DOHH2 (cell line): ENCODE data around the gene GALR3.

ENCODE experiments used
- H3F3A ChIP-seq: fragments of 200-600 bp; sonication (generic), shearing (Covaris generic); 2 replicates; pipeline ENCODE4 v1.6.0; 2016; ENCODE audit warnings: antibody characterized with exemption, mild to moderate bottlenecking; ENCODE audit not compliant: control insufficient read depth, insufficient read depth
- H3K27ac ChIP-seq: fragments of 200-600 bp; sonication (generic); 2 replicates; pipeline ENCODE4 v1.5.1; 2014; ENCODE audit warnings: low read depth, mild to moderate bottlenecking, low read length, moderate library complexity
- H3K27me3 ChIP-seq: fragments of 200-600 bp; sonication (generic); 2 replicates; pipeline ENCODE4 v1.6.1; 2014; ENCODE audit warnings: mild to moderate bottlenecking, low read length, mixed read lengths; ENCODE audit not compliant: control insufficient read depth
- H3K36me3 ChIP-seq: fragments of 200-600 bp; sonication (generic); 2 replicates; pipeline ENCODE4 v1.6.1; 2014; ENCODE audit warnings: mild to moderate bottlenecking, low read length, moderate library complexity, mixed read lengths; ENCODE audit not compliant: control insufficient read depth
- H3K4me1 ChIP-seq: fragments of 200-600 bp; sonication (generic); 2 replicates; pipeline ENCODE4 v1.6.1; 2014; ENCODE audit warnings: mild to moderate bottlenecking, low read length, mixed read lengths; ENCODE audit not compliant: control insufficient read depth
- H3K4me2 ChIP-seq: fragments of 200-600 bp; sonication (generic); 2 replicates; pipeline ENCODE4 v1.6.0; 2014; ENCODE audit warnings: mild to moderate bottlenecking, low read length, moderate library complexity
- H3K4me3 ChIP-seq: fragments of 200-600 bp; sonication (generic); 2 replicates; pipeline ENCODE4 v1.5.1; 2014; ENCODE audit warnings: mild to moderate bottlenecking, low read length, mixed read lengths
- H3K79me2 ChIP-seq: fragments of 200-600 bp; sonication (generic); 2 replicates; pipeline ENCODE4 v1.6.1; 2014; ENCODE audit warnings: mild to moderate bottlenecking, low read length, mixed read lengths; ENCODE audit not compliant: control insufficient read depth
- H3K9me2 ChIP-seq: fragments of 200-600 bp; sonication (generic); replicated peaks from 2 replicates; pipeline ENCODE4 v1.6.1; 2014; ENCODE audit warnings: mild to moderate bottlenecking, low read length, mixed read lengths; ENCODE audit not compliant: control insufficient read depth
- H3K9me3 ChIP-seq: fragments of 200-600 bp; sonication (generic); 2 replicates; pipeline ENCODE4 v1.6.1; 2014; ENCODE audit warnings: antibody characterized with exemption, low read length, mixed read lengths; ENCODE audit not compliant: control insufficient read depth, insufficient read depth
- H4K20me1 ChIP-seq: fragments of 200-600 bp; sonication (generic); 2 replicates; pipeline ENCODE4 v1.6.0; 2014; ENCODE audit warnings: low read depth, mild to moderate bottlenecking, antibody characterized with exemption, low read length, moderate library complexity; ENCODE audit not compliant: control insufficient read depth, insufficient read depth
- EZH2phosphoT487 ChIP-seq: fragments of 200-600 bp; sonication (generic); IDR thresholded peaks from 2 replicates; pipeline ENCODE4 v1.6.1; 2017; ENCODE audit warnings: borderline replicate concordance, mild to moderate bottlenecking, antibody characterized with exemption, low read length, moderate library complexity, mixed read lengths
- TF ChIP-seq, protein P1 (sequence below): fragments of 200-600 bp; sonication (generic); IDR thresholded peaks from one replicate; pipeline ENCODE4 v1.5.1; 2014; ENCODE audit warnings: antibody characterized with exemption, mild to moderate bottlenecking, low read depth, low read length; ENCODE audit not compliant: poor library complexity, severe bottlenecking

Gene GALR3

GRCh38 chr22:37860796-37861421 lies 37.7 kb downstream of the GALR3 start:
- peaks cover 25% of the 10 kb centered on the region for H3F3A ChIP-seq

DNA sequence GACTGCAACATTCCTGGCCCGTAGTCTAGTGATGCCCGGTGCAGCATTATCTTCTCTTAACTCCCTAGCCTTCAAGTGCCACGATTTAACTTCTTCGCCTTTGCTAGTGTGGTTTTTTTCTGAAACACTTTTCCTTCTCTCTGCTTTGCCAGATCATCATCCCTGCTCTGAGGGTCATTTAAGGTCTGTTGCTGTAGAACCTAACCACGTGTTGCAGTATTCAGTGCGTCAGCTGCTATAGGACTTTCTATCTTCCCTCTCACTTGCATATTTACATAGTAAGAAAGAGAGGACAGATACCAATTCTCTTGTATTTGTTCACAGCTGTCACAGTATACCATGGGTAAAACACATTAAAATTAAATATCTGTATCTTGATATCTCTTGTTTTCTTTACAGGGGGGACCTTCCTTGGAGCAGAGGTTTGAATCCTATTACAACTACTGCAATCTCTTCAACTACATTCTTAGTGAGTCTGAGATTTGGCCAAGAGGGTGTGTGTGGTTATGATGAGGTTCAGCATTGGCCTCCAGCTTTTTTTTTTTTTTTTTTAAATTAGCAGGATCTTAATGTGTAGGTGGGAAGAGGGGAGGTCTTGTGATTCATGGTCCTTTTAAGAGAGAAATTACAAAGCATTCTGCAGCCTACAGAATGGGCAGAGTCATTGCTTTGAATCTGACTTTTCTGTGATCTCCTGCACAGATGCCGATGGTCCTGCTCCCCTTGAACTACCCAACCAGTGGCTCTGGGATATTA lies 39.6 kb downstream of the GALR3 start:
- Histone ChIP-seq H3K4me3 (no peak overlapping the region), H3K27me3 (no peaks in the 10 kb centered on the region), H3K4me1 (no peaks in the 10 kb centered on the region), H3K9me2 (no peaks in the 10 kb centered on the region), H3K9me3 (no peaks in the 10 kb centered on the region), H3F3A (peaks cover 25% of the 10 kb centered on the region), H3K27ac (no peak overlapping the region), H3K79me2 (peaks cover 31% of the 10 kb centered on the region), H3K4me2 (no peak overlapping the region), H4K20me1 (no peaks in the 10 kb centered on the region), H3K36me3 (peaks cover 89% of the 10 kb centered on the region)
- no peak for TF ChIP-seq EZH2phosphoT487
- TF ChIP-seq, protein P1, sequence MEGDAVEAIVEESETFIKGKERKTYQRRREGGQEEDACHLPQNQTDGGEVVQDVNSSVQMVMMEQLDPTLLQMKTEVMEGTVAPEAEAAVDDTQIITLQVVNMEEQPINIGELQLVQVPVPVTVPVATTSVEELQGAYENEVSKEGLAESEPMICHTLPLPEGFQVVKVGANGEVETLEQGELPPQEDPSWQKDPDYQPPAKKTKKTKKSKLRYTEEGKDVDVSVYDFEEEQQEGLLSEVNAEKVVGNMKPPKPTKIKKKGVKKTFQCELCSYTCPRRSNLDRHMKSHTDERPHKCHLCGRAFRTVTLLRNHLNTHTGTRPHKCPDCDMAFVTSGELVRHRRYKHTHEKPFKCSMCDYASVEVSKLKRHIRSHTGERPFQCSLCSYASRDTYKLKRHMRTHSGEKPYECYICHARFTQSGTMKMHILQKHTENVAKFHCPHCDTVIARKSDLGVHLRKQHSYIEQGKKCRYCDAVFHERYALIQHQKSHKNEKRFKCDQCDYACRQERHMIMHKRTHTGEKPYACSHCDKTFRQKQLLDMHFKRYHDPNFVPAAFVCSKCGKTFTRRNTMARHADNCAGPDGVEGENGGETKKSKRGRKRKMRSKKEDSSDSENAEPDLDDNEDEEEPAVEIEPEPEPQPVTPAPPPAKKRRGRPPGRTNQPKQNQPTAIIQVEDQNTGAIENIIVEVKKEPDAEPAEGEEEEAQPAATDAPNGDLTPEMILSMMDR: no peak

More at GRCh38 chr22:37860796-37861421, 37.7 kb downstream of the GALR3 start:
- Histone ChIP-seq H3K79me2 (peaks cover 29% of the 10 kb centered on the region), H3K27me3 (no peaks in the 10 kb centered on the region), H3K4me2 (no peak overlapping the region), H3K27ac (no peak overlapping the region), H3K4me1 (no peaks in the 10 kb centered on the region), H3K4me3 (no peak overlapping the region), H4K20me1 (no peaks in the 10 kb centered on the region), H3K9me2 (no peaks in the 10 kb centered on the region), H3K9me3 (no peaks in the 10 kb centered on the region), H3K36me3 (peaks cover 92% of the 10 kb centered on the region)
- TF ChIP-seq, protein P1: no peak
- no peak for TF ChIP-seq EZH2phosphoT487

DNA sequence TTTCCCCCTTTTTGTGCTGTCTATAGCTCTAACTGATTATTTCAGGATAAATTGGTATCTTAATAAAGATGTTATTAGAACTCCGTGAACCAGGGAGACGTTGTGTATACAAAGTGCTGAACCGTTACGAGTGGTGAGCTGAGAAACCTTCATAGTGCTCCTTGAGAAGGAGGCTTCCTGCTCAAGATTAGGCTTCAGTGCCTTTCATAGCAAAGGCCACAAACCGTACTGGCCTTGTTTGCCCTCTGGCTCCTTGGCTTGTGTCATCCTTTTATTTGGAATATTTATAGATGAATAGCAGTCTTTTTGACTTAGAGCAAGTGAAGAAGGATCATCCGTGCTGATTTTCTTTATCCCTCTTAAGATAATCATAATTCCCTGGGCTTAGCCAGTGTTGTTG lies 42.3 kb downstream of the GALR3 start:
- Histone ChIP-seq H3K4me1 (no peaks in the 10 kb centered on the region), H4K20me1 (0 out of 2 replicates have a peak, but pooled peaks cover 3% of the 10 kb centered on the region), H3K9me2 (no peaks in the 10 kb centered on the region), H3K27me3 (no peaks in the 10 kb centered on the region), H3K36me3 (peaks cover 91% of the 10 kb centered on the region), H3K4me2 (no peak overlapping the region), H3K27ac (no peak overlapping the region), H3K9me3 (no peaks in the 10 kb centered on the region), H3F3A (peaks cover 23% of the 10 kb centered on the region), H3K4me3 (no peak overlapping the region), H3K79me2 (peaks cover 34% of the 10 kb centered on the region)
- TF ChIP-seq, protein P1: no peak
- no peak for TF ChIP-seq EZH2phosphoT487
